HEK293 (cell line): ENCODE results near the gene USE1.
A peak's percentile ranks its signal among the peaks of the same experiment; 100 is the strongest.

ENCODE experiments used
- CTCF ChIP-seq: fragments of 450-650 bp; formaldehyde crosslinking; IDR thresholded peaks from 2 replicates; pipeline ENCODE4 v1.5.1; 2016; ENCODE audit warnings: missing biosample characterization, missing genetic modification characterization
- IKZF3 ChIP-seq: fragments of 450-650 bp; IDR thresholded peaks from 2 replicates; pipeline ENCODE4 v1.5.0; 2018; ENCODE audit warnings: missing biosample characterization, mild to moderate bottlenecking, missing genetic modification characterization, moderate library complexity
- KLF10 ChIP-seq: fragments of 450-650 bp; IDR thresholded peaks from 2 replicates; pipeline ENCODE4 v1.5.1; 2018; ENCODE audit warnings: missing biosample characterization, mild to moderate bottlenecking, missing genetic modification characterization
- SP2 ChIP-seq: fragments of 450-650 bp; formaldehyde crosslinking; IDR thresholded peaks from 2 replicates; pipeline ENCODE4 v1.5.1; 2016; ENCODE audit warnings: missing biosample characterization, missing genetic modification characterization
- TCF7L2 ChIP-seq: IDR thresholded peaks from 2 replicates; pipeline ENCODE4 v1.6.1; 2011; ENCODE audit warnings: low read depth, mild to moderate bottlenecking, inconsistent platforms, low read length, moderate library complexity, borderline replicate concordance
- ZBTB8A ChIP-seq: fragments of 450-650 bp; formaldehyde crosslinking; IDR thresholded peaks from 2 replicates; pipeline ENCODE4 v1.5.1; 2016; ENCODE audit warnings: missing biosample characterization, missing genetic modification characterization
- ZNF169 ChIP-seq: fragments of 450-650 bp; formaldehyde crosslinking; IDR thresholded peaks from 2 replicates; pipeline ENCODE4 v1.5.1; 2016; ENCODE audit warnings: missing biosample characterization, missing genetic modification characterization
- ZNF544 ChIP-seq: fragments of 450-650 bp; formaldehyde crosslinking; IDR thresholded peaks from 2 replicates; pipeline ENCODE4 v1.5.0; 2017; ENCODE audit warnings: missing biosample characterization, missing genetic modification characterization
- ZNF830 ChIP-seq: fragments of 450-650 bp; IDR thresholded peaks from 2 replicates; pipeline ENCODE4 v1.5.0; 2018; ENCODE audit warnings: missing biosample characterization, missing genetic modification characterization, low read depth, mild to moderate bottlenecking, moderate library complexity
- TF ChIP-seq, protein P1 (sequence below): fragments of 450-650 bp; formaldehyde crosslinking; IDR thresholded peaks from 2 replicates; pipeline ENCODE4 v1.5.1; 2016; ENCODE audit warnings: missing biosample characterization, missing genetic modification characterization, borderline replicate concordance
- TF ChIP-seq, protein P2 (sequence below): fragments of 450-650 bp; formaldehyde crosslinking; IDR thresholded peaks from 2 replicates; pipeline ENCODE4 v1.5.1; 2016; ENCODE audit warnings: missing biosample characterization, missing genetic modification characterization

- TF ChIP-seq, protein P1, sequence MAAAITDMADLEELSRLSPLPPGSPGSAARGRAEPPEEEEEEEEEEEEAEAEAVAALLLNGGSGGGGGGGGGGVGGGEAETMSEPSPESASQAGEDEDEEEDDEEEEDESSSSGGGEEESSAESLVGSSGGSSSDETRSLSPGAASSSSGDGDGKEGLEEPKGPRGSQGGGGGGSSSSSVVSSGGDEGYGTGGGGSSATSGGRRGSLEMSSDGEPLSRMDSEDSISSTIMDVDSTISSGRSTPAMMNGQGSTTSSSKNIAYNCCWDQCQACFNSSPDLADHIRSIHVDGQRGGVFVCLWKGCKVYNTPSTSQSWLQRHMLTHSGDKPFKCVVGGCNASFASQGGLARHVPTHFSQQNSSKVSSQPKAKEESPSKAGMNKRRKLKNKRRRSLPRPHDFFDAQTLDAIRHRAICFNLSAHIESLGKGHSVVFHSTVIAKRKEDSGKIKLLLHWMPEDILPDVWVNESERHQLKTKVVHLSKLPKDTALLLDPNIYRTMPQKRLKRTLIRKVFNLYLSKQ (tag by site-specific recombination): no peak
- TF ChIP-seq ZNF169 (tag by site-specific recombination) (no peak), ZBTB8A (tag by site-specific recombination) (peak; percentile 66), SP2 (tag by site-specific recombination) (no peak), CTCF (peak; percentile 65; the same call in 1 of the 2 replicates), ZNF830 (tag by site-specific recombination) (no peak), IKZF3 (tag by site-specific recombination) (0 out of 2 replicates have a peak, but pooled peaks have one; percentile 6), TCF7L2 (no peak), KLF10 (tag by site-specific recombination) (peak; percentile 64), ZNF544 (tag by site-specific recombination) (no peak)
- TF ChIP-seq, protein P2, sequence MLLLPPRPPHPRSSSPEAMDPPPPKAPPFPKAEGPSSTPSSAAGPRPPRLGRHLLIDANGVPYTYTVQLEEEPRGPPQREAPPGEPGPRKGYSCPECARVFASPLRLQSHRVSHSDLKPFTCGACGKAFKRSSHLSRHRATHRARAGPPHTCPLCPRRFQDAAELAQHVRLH: no peak
Observed at GRCh38 chr19:17235300-17235970, 20.3 kb downstream of the USE1 start.
